H7 (cell line): Measurements from ENCODE around the gene GNAI1. TPM values are rescaled to one million over a fixed set of nuclear protein-coding genes. Genes with fewer than 3 reads are reported as not detected.

Experiments used
- DNase-seq: peaks from one replicate; pipeline ENCODE4 v3.0.0; 2012
- H3K27me3 ChIP-seq: 2 replicates; pipeline ENCODE4 v1.6.0; 2011; ENCODE audit warnings: mild to moderate bottlenecking, low read length; ENCODE audit not compliant: control insufficient read depth, insufficient read depth
- H3K36me3 ChIP-seq: replicated peaks from 2 replicates; pipeline ENCODE4 v1.5.1; 2011; ENCODE audit warnings: low read length; ENCODE audit not compliant: control insufficient read depth, insufficient read depth
- H3K4me3 ChIP-seq: 2 replicates; pipeline ENCODE4 v1.5.1; 2011; ENCODE audit warnings: low read depth, mild to moderate bottlenecking, control low read depth, low read length, moderate library complexity; ENCODE audit not compliant: insufficient read depth
- total RNA-seq: library from RNA; depleted of rRNA; stranded (reverse); fragments of >200 nt; shearing (Covaris generic); gene quantifications from 2 replicates; pipeline ENCODE4 v1.2.3, GENCODE V29; 2014

Gene GNAI1
- total RNA-seq, 1 experiment from 2014 or later: 19.4 TPM

GRCh38 chr7:80114159-80114558, 20.5 kb upstream of the GNAI1 start:
- DNase-seq: no peak

DNA sequence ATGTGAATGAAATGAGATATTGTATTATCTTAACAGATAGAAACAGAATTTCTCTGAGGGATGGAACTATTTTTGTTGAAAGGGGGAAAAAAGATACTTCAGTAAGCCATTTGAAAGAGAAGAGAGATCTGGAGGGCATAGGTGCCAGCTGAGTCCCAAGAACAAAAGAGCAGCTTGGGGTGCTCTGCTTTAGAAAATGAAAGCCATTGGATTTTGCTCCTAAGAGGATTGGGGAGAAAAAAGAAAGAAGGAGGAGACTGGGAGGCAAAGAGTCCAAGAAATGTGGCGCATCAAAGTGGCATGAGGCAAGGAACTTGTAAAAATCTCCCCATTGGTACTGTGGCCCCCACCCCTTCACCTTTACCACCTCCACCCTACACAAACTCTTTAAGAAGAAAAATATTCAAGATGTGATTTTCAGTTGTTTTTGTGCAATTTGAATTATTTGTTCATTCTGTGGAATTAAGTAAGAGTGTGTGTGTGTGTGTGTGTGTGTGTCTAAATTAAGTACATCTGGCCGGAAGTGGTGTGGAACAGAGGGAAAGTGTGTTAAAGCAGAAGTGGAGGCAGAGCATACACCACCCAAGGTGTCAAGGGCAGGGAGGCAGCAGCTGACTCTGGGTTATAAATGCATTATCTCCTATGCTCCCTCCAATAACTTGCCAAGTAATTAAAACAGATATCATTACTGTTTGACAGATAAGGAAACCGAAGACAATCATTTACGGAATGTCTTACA, 9.9 kb upstream of the GNAI1 start:
- Histone ChIP-seq H3K4me3 (no peak overlapping the region), H3K27me3 (peaks cover 20% of the 10 kb centered on the region; the same call in 1 of the 2 replicates), H3K36me3 (no peaks in the 10 kb centered on the region)
- DNase-seq: no peak

More at GRCh38 chr7:80114159-80114558, 20.5 kb upstream of the GNAI1 start:
- no peak overlapping the region for H3K4me3 ChIP-seq
- H3K27me3 ChIP-seq: no peaks in the 10 kb centered on the region
- no peaks in the 10 kb centered on the region for H3K36me3 ChIP-seq

GRCh38 chr7:80127412-80128160, 7.0 kb upstream of the GNAI1 start:
- no peaks in the 10 kb centered on the region for H3K36me3 ChIP-seq
- DNase-seq: peak; percentile 52
- peaks cover 22% of the 10 kb centered on the region; the same call in 1 of the 2 replicates for H3K27me3 ChIP-seq
- no peak overlapping the region for H3K4me3 ChIP-seq

DNA sequence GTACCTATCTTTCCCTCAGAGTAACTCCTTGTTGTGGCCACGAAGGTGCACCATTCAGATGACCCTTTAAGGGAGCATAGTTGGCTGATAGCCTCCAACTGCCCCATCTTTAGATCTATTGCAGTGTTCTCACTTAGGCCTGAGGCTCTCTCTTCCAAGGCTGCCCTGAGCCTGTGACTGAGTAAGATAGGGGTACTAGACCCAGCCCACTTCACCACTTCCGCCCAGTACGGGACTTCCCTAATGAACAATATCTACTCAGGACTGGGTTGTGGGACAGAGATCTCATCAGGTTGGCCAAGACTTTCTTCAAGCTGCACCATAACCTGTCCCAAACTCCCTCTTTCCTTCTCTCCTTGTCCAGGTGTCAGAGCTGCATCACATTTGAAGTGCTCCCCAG, 5.7 kb upstream of the GNAI1 start:
- DNase-seq: no peak
- H3K36me3 ChIP-seq: no peaks in the 10 kb centered on the region
- H3K4me3 ChIP-seq: no peak overlapping the region
- H3K27me3 ChIP-seq: peaks cover 27% of the 10 kb centered on the region; the same call in 1 of the 2 replicates

- peaks cover 26% of the 10 kb centered on the region; the same call in 1 of the 2 replicates for H3K27me3 ChIP-seq
- H3K36me3 ChIP-seq: no peaks in the 10 kb centered on the region
- H3K4me3 ChIP-seq: no peak overlapping the region
- no peak for DNase-seq
These were observed 4.8 kb upstream of the GNAI1 start for GRCh38 chr7:80129785-80130184.

DNA sequence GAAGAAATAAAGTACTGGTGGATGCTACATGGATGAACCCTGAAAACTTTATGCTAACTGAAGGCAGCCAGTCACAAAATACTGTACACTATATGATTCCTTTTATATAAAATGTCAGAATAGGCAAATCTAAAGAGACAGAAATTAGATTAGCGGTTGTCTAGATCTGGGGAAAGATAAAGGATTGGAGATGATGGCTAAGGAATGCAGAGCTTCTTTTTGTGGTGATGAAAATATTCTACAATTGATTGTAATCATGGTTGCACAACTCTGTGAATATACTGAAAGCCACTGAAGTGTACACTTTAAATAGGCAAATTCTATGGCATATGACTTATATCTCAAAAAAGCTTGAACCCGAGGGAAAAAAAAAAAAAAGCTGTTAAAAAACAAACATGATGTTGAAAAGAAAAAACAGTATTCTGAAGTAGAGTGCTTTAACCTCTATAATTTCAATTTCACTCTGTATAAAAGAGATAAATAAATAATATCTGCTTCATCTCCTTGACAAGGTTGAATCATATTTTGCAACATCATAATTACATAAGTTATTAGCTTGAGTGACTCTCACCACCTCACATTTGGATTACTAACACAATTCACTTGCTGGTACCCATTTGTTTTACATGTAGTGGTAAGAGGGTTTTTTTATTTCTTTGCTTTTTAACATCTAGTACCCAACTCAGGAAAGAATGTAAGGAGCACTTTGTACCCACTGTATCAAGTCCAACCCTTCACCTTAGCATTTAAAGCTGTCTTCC, 2.8 kb upstream of the GNAI1 start:
- Histone ChIP-seq H3K4me3 (no peak overlapping the region), H3K36me3 (no peaks in the 10 kb centered on the region), H3K27me3 (peaks cover 18% of the 10 kb centered on the region; the same call in 1 of the 2 replicates)
- no peak for DNase-seq

DNA sequence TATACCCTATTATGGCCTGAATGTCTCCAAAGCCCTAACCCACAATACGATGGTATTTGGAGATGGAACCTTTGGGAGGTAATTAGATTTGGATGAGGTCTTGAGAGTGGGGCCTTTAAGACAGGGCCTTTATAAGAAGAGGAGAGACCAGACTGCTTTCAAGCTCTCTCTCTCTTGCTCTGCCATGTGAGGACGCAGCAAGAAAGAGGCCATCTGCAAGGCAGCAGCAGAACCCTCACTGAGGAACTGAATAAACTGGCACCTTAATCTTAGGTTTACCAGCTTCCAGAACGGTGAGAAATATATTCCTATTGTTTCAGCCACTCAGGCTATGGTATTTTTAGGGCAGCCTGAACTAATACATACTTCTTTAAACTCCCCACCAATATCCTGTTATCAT, 2.0 kb upstream of the GNAI1 start:
- H3K4me3 ChIP-seq: no peak overlapping the region
- peaks cover 16% of the 10 kb centered on the region; the same call in 1 of the 2 replicates for H3K27me3 ChIP-seq
- H3K36me3 ChIP-seq: no peaks in the 10 kb centered on the region
- DNase-seq: no peak

- no peak for DNase-seq
- Histone ChIP-seq H3K36me3 (no peaks in the 10 kb centered on the region), H3K4me3 (peak overlapping the region; percentile 70)
These were observed 1.1 kb upstream of the GNAI1 start for GRCh38 chr7:80133361-80134114.

DNA sequence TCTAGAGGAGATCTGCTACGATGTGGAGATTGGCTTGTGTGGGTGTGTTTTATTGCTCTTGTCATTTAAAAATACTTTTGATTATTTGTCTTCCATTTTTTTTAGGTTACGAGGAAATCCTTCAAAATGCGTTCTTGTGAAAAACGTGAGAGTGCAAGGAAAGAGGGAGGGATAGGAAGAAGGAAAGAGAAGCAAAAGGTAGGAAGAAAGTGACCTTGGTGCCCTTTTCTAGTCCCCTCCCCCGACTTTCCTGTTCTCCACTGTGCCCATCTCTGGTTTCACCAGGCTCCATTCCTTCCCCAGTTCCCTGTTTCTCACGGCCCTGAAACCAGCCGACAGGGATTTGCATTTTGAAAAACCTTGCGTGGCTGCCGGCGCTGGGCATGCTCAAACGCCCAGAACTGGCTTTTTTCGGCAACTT, 506 bp upstream of the GNAI1 start:
- H3K27me3 ChIP-seq: peaks cover 10% of the 10 kb centered on the region; the same call in 1 of the 2 replicates
- H3K36me3 ChIP-seq: no peaks in the 10 kb centered on the region
- no peak for DNase-seq
- H3K4me3 ChIP-seq: peak overlapping the region; percentile 70

More at GRCh38 chr7:80133361-80134114, 1.1 kb upstream of the GNAI1 start:
- peaks cover 16% of the 10 kb centered on the region; the same call in 1 of the 2 replicates for H3K27me3 ChIP-seq

DNA sequence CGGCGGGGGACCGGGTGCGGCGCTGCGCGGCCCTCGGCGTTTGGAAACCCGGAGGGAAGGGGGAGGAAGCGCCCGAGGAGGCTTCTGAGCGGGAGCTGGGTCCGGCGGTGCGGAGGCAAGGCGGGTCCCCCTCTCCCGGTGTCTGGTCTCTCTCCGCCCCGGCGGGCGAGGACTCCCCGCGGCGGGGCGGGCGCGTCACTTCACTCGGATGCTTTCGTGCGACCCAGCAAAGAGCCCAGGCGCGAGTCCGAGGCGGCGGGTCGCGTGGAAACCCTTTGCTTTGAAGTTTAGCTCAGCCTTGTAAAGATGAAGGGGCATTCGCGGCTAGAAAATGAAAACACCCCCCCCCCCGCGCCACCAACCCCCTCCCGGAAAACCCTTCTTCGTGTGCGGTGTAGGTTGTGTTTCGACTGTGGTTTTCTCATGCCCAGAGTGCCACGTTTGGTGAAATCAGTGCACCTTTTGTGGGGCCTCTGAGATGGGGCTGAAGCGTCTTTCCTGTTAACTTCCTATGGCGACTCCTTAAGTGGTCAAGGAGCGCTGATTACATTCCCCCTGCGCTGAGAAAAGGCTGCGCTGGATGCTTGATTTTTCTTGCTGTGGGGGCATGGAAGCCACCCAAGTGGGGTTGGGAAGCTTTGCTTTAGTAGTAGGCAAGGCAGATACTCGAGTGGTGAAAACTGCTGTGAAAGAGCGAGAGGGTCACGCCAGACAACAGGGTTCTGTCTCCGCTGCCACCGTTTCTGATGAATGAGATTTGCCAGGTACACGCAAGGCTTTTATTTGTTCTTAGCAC, 876 bp downstream of the GNAI1 start:
- peak; percentile 73 for DNase-seq
- Histone ChIP-seq H3K27me3 (peaks cover 9% of the 10 kb centered on the region; the same call in 1 of the 2 replicates), H3K36me3 (no peaks in the 10 kb centered on the region), H3K4me3 (peak overlapping the region; percentile 83)

DNA sequence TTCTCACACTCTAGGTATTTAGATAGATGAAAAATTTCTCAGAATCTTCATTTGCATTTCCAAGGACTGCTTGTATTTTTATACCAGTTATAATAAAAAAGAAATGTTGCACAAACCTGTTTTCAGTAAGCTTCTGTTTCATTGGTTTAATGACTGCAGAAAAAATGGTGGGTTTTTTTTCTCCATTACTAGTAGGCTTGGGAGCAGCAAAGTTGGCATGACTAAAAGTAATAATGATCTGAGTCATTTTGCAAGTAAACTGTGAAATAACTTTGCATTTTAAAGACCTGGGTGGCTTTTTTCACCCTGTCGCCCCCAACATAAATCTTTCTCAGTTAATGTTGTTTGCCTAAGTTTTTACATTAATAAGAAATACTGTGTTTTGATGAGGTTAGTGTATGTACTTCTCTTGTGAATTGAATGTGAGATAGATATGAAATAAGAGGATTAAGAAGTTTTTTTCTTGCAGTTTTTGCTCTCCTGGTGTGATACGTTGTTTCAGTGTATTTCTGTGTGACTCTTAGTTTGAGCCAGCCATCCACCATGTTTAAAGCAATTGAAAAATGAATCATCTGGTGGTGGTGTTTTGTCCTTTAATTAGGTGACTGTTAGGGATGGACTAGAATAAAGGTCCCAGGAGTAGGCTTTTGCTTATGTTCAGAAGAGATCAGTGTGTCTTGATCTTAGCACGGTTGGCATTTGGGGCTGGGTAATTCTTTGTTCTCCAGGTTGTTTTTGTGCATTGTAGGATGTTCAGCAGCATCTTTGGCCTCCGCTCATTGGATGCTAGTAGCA, 1.8 kb downstream of the GNAI1 start:
- Histone ChIP-seq H3K36me3 (no peaks in the 10 kb centered on the region), H3K27me3 (peaks cover 9% of the 10 kb centered on the region; the same call in 1 of the 2 replicates), H3K4me3 (peak overlapping the region; percentile 83)
- no peak for DNase-seq

- no peak overlapping the region for H3K4me3 ChIP-seq
- DNase-seq: no peak
- peaks cover 7% of the 10 kb centered on the region; the same call in 1 of the 2 replicates for H3K27me3 ChIP-seq
- no peaks in the 10 kb centered on the region for H3K36me3 ChIP-seq
These were observed 2.8 kb downstream of the GNAI1 start for GRCh38 chr7:80137410-80137809.
